ENCODE data around the gene PPP2R2C. TPM values are rescaled to one million over a fixed set of nuclear protein-coding genes. Genes with fewer than 3 reads are reported as not detected.

Gene PPP2R2C
- total and polyA plus RNA-seq, 2 experiments from 2014 or later: not detected

DNA sequence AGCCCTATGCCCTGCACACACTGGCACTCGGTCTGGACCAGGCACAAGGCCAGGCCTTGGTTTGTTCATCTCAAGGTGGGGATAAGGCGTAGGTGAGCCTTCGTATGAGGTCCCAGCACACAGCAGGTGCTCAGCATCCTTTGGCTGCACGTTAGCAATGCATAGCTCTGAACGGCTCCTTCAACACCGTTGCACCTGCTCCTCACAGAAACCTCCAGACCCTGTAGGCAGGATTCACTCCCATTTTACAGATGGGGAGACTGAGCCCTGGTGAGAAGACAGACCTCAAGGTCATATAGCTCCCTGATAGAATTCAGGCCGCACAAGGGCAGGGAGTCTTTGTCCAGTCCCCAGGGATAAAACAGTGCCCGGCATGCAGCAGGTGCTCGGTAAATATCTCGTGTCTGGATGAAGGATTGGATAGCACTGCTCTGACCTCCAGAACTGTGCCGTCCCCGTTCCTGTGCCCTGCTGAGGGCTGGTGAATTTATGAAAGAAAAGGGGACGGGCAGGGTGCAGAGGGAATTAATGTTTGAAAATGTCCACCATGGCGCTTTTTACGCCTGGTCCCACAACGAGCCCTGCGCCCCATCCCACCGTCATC is 2.4 kb downstream of the PPP2R2C start:
- H3K36me3 ChIP-seq (ENCODE audit: low read depth): no peaks in the 10 kb centered on the region
- H3K79me2 ChIP-seq (ENCODE audit: insufficient read depth): no peaks in the 10 kb centered on the region
- no peaks in the 10 kb centered on the region for H3K4me1 ChIP-seq (ENCODE audit: insufficient read depth)
- in situ Hi-C loops (cut with MboI): no loop called here
- no peaks in the 10 kb centered on the region for H3K9me3 ChIP-seq (ENCODE audit: low read depth)
- peak overlapping the region; percentile 62 for H3K4me3 ChIP-seq
- H3K9me2 ChIP-seq (ENCODE audit: insufficient read depth): no peaks in the 10 kb centered on the region
- no peak overlapping the region for H3K27ac ChIP-seq
- no peak overlapping the region for H3K9ac ChIP-seq
- WGBS, 2 experiments (ENCODE audit: low coverage in 1 of 2, low lambda C conversion rate in 2 of 2, missing lambda C conversion rate in 2 of 2): 30 to 36% methylated on average over 18 of the region's 18 CpGs
- peaks cover 51% of the 10 kb centered on the region for H3K27me3 ChIP-seq (replicated peaks; ENCODE audit: insufficient read depth)
- H4K20me1 ChIP-seq (ENCODE audit: insufficient read depth): no peaks in the 10 kb centered on the region
- peak overlapping the region; percentile 65 for H3K4me2 ChIP-seq (ENCODE audit: unreplicated experiment)
- TF ChIP-seq EZH2phosphoT487 (IDR thresholded peaks at IDR 0.05; ENCODE audit: insufficient read depth, low read depth): no peak
- no peak for TF ChIP-seq EZH2 (IDR thresholded peaks at IDR 0.05; ENCODE audit: insufficient read depth, poor library complexity, severe bottlenecking)
- no peak for DNase-seq
- peak overlapping the region; percentile 58; the same call in 1 of the 2 replicates for H2AFZ ChIP-seq
- no peaks in the 10 kb centered on the region for H3F3A ChIP-seq (ENCODE audit: insufficient read depth)

DNA sequence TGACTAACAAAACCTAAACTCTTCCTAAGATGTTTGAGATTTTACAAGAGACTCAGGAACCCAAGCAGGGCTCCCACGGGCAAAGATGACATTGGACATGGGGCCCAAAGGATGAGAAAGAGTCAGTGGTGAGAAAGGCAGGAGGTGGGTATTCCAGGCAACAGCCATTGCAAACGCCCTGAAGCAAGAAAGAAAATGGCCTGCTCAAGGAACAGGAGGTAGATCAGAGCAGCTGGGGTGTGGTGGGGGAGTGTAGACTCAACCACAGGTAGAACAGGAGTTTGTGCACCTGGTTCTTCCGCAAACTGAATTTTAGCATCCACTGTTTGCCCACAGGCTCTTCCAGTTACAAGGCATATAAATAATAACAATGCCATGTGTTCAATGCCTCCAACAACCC is 3.3 kb downstream of the PPP2R2C start:
- no peaks in the 10 kb centered on the region for H3K9me2 ChIP-seq (ENCODE audit: insufficient read depth)
- peaks cover 51% of the 10 kb centered on the region for H3K27me3 ChIP-seq (replicated peaks; ENCODE audit: insufficient read depth)
- H4K20me1 ChIP-seq (ENCODE audit: insufficient read depth): no peaks in the 10 kb centered on the region
- in situ Hi-C loops (cut with MboI): no loop called here
- no peak overlapping the region for H2AFZ ChIP-seq
- no peak overlapping the region for H3K4me2 ChIP-seq (ENCODE audit: unreplicated experiment)
- no peak overlapping the region for H3K27ac ChIP-seq
- H3K9ac ChIP-seq: no peak overlapping the region
- no peaks in the 10 kb centered on the region for H3K9me3 ChIP-seq (ENCODE audit: low read depth)
- no peaks in the 10 kb centered on the region for H3F3A ChIP-seq (ENCODE audit: insufficient read depth)
- no peaks in the 10 kb centered on the region for H3K4me1 ChIP-seq (ENCODE audit: insufficient read depth)
- no peaks in the 10 kb centered on the region for H3K36me3 ChIP-seq (ENCODE audit: low read depth)
- no peak for DNase-seq
- WGBS, 2 experiments (ENCODE audit: low coverage in 1 of 2, low lambda C conversion rate in 2 of 2, missing lambda C conversion rate in 2 of 2): 8% methylated on average over 3 of the region's 3 CpGs
- H3K79me2 ChIP-seq (ENCODE audit: insufficient read depth): no peaks in the 10 kb centered on the region
- H3K4me3 ChIP-seq: no peak overlapping the region
- TF ChIP-seq EZH2phosphoT487 (IDR thresholded peaks at IDR 0.05; ENCODE audit: insufficient read depth, low read depth) (no peak), EZH2 (IDR thresholded peaks at IDR 0.05; ENCODE audit: insufficient read depth, poor library complexity, severe bottlenecking) (no peak)

DNA sequence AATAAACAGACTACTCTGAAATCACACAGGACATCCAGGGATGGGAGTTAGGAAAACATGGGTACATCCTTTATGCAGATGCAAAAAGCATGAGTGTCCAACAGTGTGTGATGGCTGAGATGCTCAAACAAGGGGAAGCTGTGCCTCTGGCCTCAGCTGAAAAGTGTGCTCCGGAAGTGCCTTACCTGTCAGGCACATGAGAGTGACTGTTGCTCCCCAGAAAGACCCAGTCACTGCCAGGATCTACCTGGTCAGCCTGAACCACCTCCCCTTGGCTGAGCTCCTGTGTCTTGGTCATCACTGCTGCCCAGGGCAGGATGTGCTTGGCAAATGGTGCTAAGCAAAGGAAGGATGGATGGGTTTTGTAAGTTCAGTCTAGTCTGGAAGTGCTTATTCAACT is 4.0 kb downstream of the PPP2R2C start:
- DNase-seq: no peak
- in situ Hi-C loops (cut with MboI): no loop called here
- no peak for TF ChIP-seq EZH2phosphoT487 (IDR thresholded peaks at IDR 0.05; ENCODE audit: insufficient read depth, low read depth)
- no peak overlapping the region for H3K9ac ChIP-seq
- H3K9me3 ChIP-seq (ENCODE audit: low read depth): no peaks in the 10 kb centered on the region
- no peaks in the 10 kb centered on the region for H3K4me1 ChIP-seq (ENCODE audit: insufficient read depth)
- 33 to 45% methylated on average over 1 of the region's 1 CpG for WGBS, 2 experiments (ENCODE audit: low coverage in 1 of 2, low lambda C conversion rate in 2 of 2, missing lambda C conversion rate in 2 of 2)
- no peak overlapping the region for H3K27ac ChIP-seq
- H3K4me3 ChIP-seq: no peak overlapping the region
- H4K20me1 ChIP-seq (ENCODE audit: insufficient read depth): no peaks in the 10 kb centered on the region
- no peak overlapping the region for H2AFZ ChIP-seq
- no peaks in the 10 kb centered on the region for H3K36me3 ChIP-seq (ENCODE audit: low read depth)
- H3K4me2 ChIP-seq (ENCODE audit: unreplicated experiment): no peak overlapping the region
- H3K9me2 ChIP-seq (ENCODE audit: insufficient read depth): no peaks in the 10 kb centered on the region
- H3K27me3 ChIP-seq (replicated peaks; ENCODE audit: insufficient read depth): peaks cover 44% of the 10 kb centered on the region
- no peaks in the 10 kb centered on the region for H3K79me2 ChIP-seq (ENCODE audit: insufficient read depth)
- H3F3A ChIP-seq (ENCODE audit: insufficient read depth): no peaks in the 10 kb centered on the region

- H3K9me3 ChIP-seq (ENCODE audit: low read depth): no peaks in the 10 kb centered on the region
- no peak overlapping the region for H3K9ac ChIP-seq
- no peak overlapping the region for H3K27ac ChIP-seq
- no peaks in the 10 kb centered on the region for H3F3A ChIP-seq (ENCODE audit: insufficient read depth)
- H3K36me3 ChIP-seq (ENCODE audit: low read depth): no peaks in the 10 kb centered on the region
- 29 to 33% methylated on average over 6 of the region's 6 CpGs for WGBS, 2 experiments (ENCODE audit: low coverage in 1 of 2, low lambda C conversion rate in 2 of 2, missing lambda C conversion rate in 2 of 2)
- H3K27me3 ChIP-seq (replicated peaks; ENCODE audit: insufficient read depth): peaks cover 36% of the 10 kb centered on the region
- H3K9me2 ChIP-seq (ENCODE audit: insufficient read depth): no peaks in the 10 kb centered on the region
- H3K4me3 ChIP-seq: no peak overlapping the region
- no peaks in the 10 kb centered on the region for H4K20me1 ChIP-seq (ENCODE audit: insufficient read depth)
- no peaks in the 10 kb centered on the region for H3K4me1 ChIP-seq (ENCODE audit: insufficient read depth)
- no peaks in the 10 kb centered on the region for H3K79me2 ChIP-seq (ENCODE audit: insufficient read depth)
- DNase-seq: no peak
- TF ChIP-seq EZH2phosphoT487 (IDR thresholded peaks at IDR 0.05; ENCODE audit: insufficient read depth, low read depth) (no peak), EZH2 (IDR thresholded peaks at IDR 0.05; ENCODE audit: insufficient read depth, poor library complexity, severe bottlenecking) (no peak)
- in situ Hi-C loops (cut with MboI): no loop called here
- H3K4me2 ChIP-seq (ENCODE audit: unreplicated experiment): no peak overlapping the region
- no peak overlapping the region for H2AFZ ChIP-seq
Observed at GRCh38 chr4:6467600-6467999, 4.8 kb downstream of the PPP2R2C start.
